GM19463 (cell line): ENCODE data around the gene DMD.
"Not testable (repeated sequence)": the region's sequence is repeated elsewhere in the genome, so short reads cannot be mapped to it uniquely, and the experiment has no call there.

ENCODE experiments used
- ATAC-seq: cut with Tn5 transposase; IDR thresholded peaks from one replicate; pipeline ENCODE4 v1.9.1; 2021; ENCODE audit warnings: mild to moderate bottlenecking, moderate library complexity; ENCODE audit not compliant: unreplicated experiment

The DMD gene

GRCh38 chrX:31378973-31379372 lies 1832.4 kb downstream of the DMD start:
- ATAC-seq = not testable (repeated sequence)

GRCh38 chrX:31377821-31378220 lies 1833.5 kb downstream of the DMD start:
- not testable (repeated sequence) for ATAC-seq

- no peak for ATAC-seq
These were observed 1834.8 kb downstream of the DMD start for GRCh38 chrX:31376408-31377022.

GRCh38 chrX:31374786-31375185 lies 1836.6 kb downstream of the DMD start:
- ATAC-seq = no peak

- no peak for ATAC-seq
These were observed 1839.4 kb downstream of the DMD start for GRCh38 chrX:31371956-31372355.

GRCh38 chrX:31367816-31368215 lies 1843.5 kb downstream of the DMD start:
- ATAC-seq = no peak

GRCh38 chrX:31366041-31366440 lies 1845.3 kb downstream of the DMD start:
- ATAC-seq = no peak

GRCh38 chrX:31356275-31357212 lies 1854.8 kb downstream of the DMD start:
- no peak for ATAC-seq

GRCh38 chrX:31355206-31355955 lies 1856.0 kb downstream of the DMD start:
- ATAC-seq = no peak

GRCh38 chrX:31353095-31353494 lies 1858.3 kb downstream of the DMD start:
- ATAC-seq = peak; percentile 67

GRCh38 chrX:31350808-31351074 lies 1860.6 kb downstream of the DMD start:
- no peak for ATAC-seq

- no peak for ATAC-seq
These were observed 1861.8 kb downstream of the DMD start for GRCh38 chrX:31349515-31349914.

- no peak for ATAC-seq
These were observed 1870.8 kb downstream of the DMD start for GRCh38 chrX:31340587-31340986.

GRCh38 chrX:31338991-31339350 lies 1872.4 kb downstream of the DMD start:
- ATAC-seq = no peak

GRCh38 chrX:31337332-31337731 lies 1874.0 kb downstream of the DMD start:
- ATAC-seq = no peak

GRCh38 chrX:31336419-31336818 lies 1874.9 kb downstream of the DMD start:
- ATAC-seq = no peak

GRCh38 chrX:31334997-31335396 lies 1876.4 kb downstream of the DMD start:
- no peak for ATAC-seq

GRCh38 chrX:31333165-31333831 lies 1878.1 kb downstream of the DMD start:
- ATAC-seq = no peak

GRCh38 chrX:31331928-31332327 lies 1879.4 kb downstream of the DMD start:
- no peak for ATAC-seq

- ATAC-seq = no peak
These were observed 1880.3 kb downstream of the DMD start for GRCh38 chrX:31331015-31331414.

GRCh38 chrX:31329298-31329697 lies 1882.1 kb downstream of the DMD start:
- no peak for ATAC-seq
